ENCODE results near the gene RAMP1. TPM values are rescaled to one million over a fixed set of nuclear protein-coding genes. Genes with fewer than 3 reads are reported as not detected.

Gene RAMP1
- total RNA-seq, 6 donors from 2014 or later, result 3.4 to 14.4 (median 9.9) TPM

- TF ChIP-seq POLR2A (IDR thresholded peaks at IDR 0.05) (no peak), POLR2AphosphoS5 (IDR thresholded peaks at IDR 0.05) (no peak), EP300 (IDR thresholded peaks at IDR 0.05) (no peak), CTCF (IDR thresholded peaks at IDR 0.05) (no peak)
- DNase-seq (peak in 1 of 2 donors; percentile 78), ATAC-seq (ENCODE audit: low FRiP score in 2 of 2) (peak; percentile 6 to 24)
- H3K4me3 ChIP-seq, result no peak overlapping the region
- no peaks in the 10 kb centered on the region for H3K36me3 ChIP-seq
- H3K27ac ChIP-seq, result peak overlapping the region in 3 of 4 donors; percentile 49 to 71 (median 54)
- H3K9me3 ChIP-seq, result no peaks in the 10 kb centered on the region
- WGBS, 2 donors, result 81 to 84% methylated on average over 10 to 22 of the region's 27 CpGs
- H3K27me3 ChIP-seq, result no peaks in the 10 kb centered on the region
- peaks cover 0 to 12% (median 4%) of the 10 kb centered on the region in 4 donors for H3K4me1 ChIP-seq
These were observed 25.9 kb downstream of the RAMP1 start for GRCh38 chr2:237885111-237885930.

GRCh38 chr2:237885931-237886684 is 26.7 kb downstream of the RAMP1 start:
- no peaks in the 10 kb centered on the region for H3K36me3 ChIP-seq
- no peaks in the 10 kb centered on the region for H3K27me3 ChIP-seq
- no peak for TF ChIP-seq EP300 (IDR thresholded peaks at IDR 0.05)
- H3K9me3 ChIP-seq, result no peaks in the 10 kb centered on the region
- DNase-seq (peak in 1 of 2 donors; percentile 80), ATAC-seq (ENCODE audit: low FRiP score in 2 of 2) (peak; percentile 15 to 29)
- no peak overlapping the region for H3K4me3 ChIP-seq
- H3K4me1 ChIP-seq, result peaks cover 0 to 12% (median 4%) of the 10 kb centered on the region in 4 donors
- WGBS, 2 donors, result 80 to 92% methylated on average over 6 to 26 of the region's 26 CpGs
- peak overlapping the region in 3 of 4 donors; percentile 49 to 71 (median 58) for H3K27ac ChIP-seq

- WGBS, 2 donors, result 85 to 92% methylated on average over 11 to 22 of the region's 23 CpGs
- peak in 1 of 2 donors; percentile 54 for DNase-seq
- TF ChIP-seq CTCF (IDR thresholded peaks at IDR 0.05), result no peak
- TF ChIP-seq POLR2A (IDR thresholded peaks at IDR 0.05), result no peak
- TF ChIP-seq POLR2AphosphoS5 (IDR thresholded peaks at IDR 0.05), result peak in 1 of 2 donors; percentile 60
- TF ChIP-seq EP300 (IDR thresholded peaks at IDR 0.05), result no peak
- H3K9me3 ChIP-seq, result no peaks in the 10 kb centered on the region
- no peak overlapping the region for H3K4me3 ChIP-seq
- H3K36me3 ChIP-seq, result no peaks in the 10 kb centered on the region
- ATAC-seq (ENCODE audit: low FRiP score in 2 of 2), result peak; percentile 35 to 46
- H3K4me1 ChIP-seq, result peaks cover 0 to 12% (median 4%) of the 10 kb centered on the region in 4 donors
- H3K27ac ChIP-seq, result peak overlapping the region in 3 of 4 donors; percentile 49 to 71 (median 58)
- H3K27me3 ChIP-seq, result no peaks in the 10 kb centered on the region
These were observed 27.5 kb downstream of the RAMP1 start for GRCh38 chr2:237886685-237887481.

- 40 to 44% methylated on average over 2 of the region's 2 CpGs for WGBS, 2 donors
- no peak for DNase-seq
- ATAC-seq (ENCODE audit: low FRiP score in 2 of 2), result no peak
- Histone ChIP-seq H3K27me3 (no peaks in the 10 kb centered on the region), H3K4me1 (peaks cover 0 to 13% (median 6%) of the 10 kb centered on the region in 4 donors), H3K27ac (peak overlapping the region in 3 of 4 donors; percentile 48 to 65 (median 53)), H3K36me3 (no peaks in the 10 kb centered on the region), H3K9me3 (no peaks in the 10 kb centered on the region), H3K4me3 (no peak overlapping the region)
- TF ChIP-seq POLR2AphosphoS5 (IDR thresholded peaks at IDR 0.05) (peak in 1 of 2 donors; percentile 26), POLR2A (IDR thresholded peaks at IDR 0.05) (no peak)
These were observed 29.0 kb downstream of the RAMP1 start for GRCh38 chr2:237888389-237888788.

GRCh38 chr2:237889016-237889415 is 29.6 kb downstream of the RAMP1 start:
- TF ChIP-seq POLR2A (IDR thresholded peaks at IDR 0.05) (no peak), EP300 (IDR thresholded peaks at IDR 0.05) (no peak), CTCF (IDR thresholded peaks at IDR 0.05) (no peak), POLR2AphosphoS5 (IDR thresholded peaks at IDR 0.05) (no peak)
- 72 to 90% methylated on average over 8 of the region's 8 CpGs for WGBS, 2 donors
- Histone ChIP-seq H3K9me3 (no peaks in the 10 kb centered on the region), H3K4me1 (peaks cover 0 to 13% (median 6%) of the 10 kb centered on the region in 4 donors), H3K27ac (peak overlapping the region in 3 of 4 donors; percentile 48 to 65 (median 53)), H3K36me3 (no peaks in the 10 kb centered on the region), H3K27me3 (no peaks in the 10 kb centered on the region), H3K4me3 (no peak overlapping the region)
- no peak for ATAC-seq (ENCODE audit: low FRiP score in 2 of 2)
- DNase-seq, result no peak
